NCI-H1417 treated with DMSO at 0.1 percent for 48 hours (cell line): ENCODE results near the gene VN1R5.
"Not testable (repeated sequence)": the region's sequence is repeated elsewhere in the genome, so short reads cannot be mapped to it uniquely, and the experiment has no call there.

Experiments used
- DNase-seq: peaks from one replicate; lab custom pipeline; 2025; lab: John Stamatoyannopoulos, UW

VN1R5 gene

GRCh38 chr1:247273013-247273412, 17.1 kb downstream of the VN1R5 start:
- DNase-seq = no peak

- no peak for DNase-seq
These were observed 18.9 kb downstream of the VN1R5 start for GRCh38 chr1:247274605-247275256.

- no peak for DNase-seq
These were observed 21.3 kb downstream of the VN1R5 start for GRCh38 chr1:247277191-247277590.

- no peak for DNase-seq
These were observed 25.2 kb downstream of the VN1R5 start for GRCh38 chr1:247281001-247281574.

- DNase-seq = no peak
These were observed 30.3 kb downstream of the VN1R5 start for GRCh38 chr1:247286134-247286670.

GRCh38 chr1:247287460-247287859, 31.6 kb downstream of the VN1R5 start:
- no peak for DNase-seq

- DNase-seq = no peak
These were observed 32.5 kb downstream of the VN1R5 start for GRCh38 chr1:247288341-247288740.

- DNase-seq = not testable (repeated sequence)
These were observed 33.5 kb downstream of the VN1R5 start for GRCh38 chr1:247289274-247289892.

GRCh38 chr1:247290576-247290975, 34.7 kb downstream of the VN1R5 start:
- no peak for DNase-seq

- DNase-seq = no peak
These were observed 35.3 kb downstream of the VN1R5 start for GRCh38 chr1:247291161-247291560.

GRCh38 chr1:247291833-247292561, 36.1 kb downstream of the VN1R5 start:
- DNase-seq = no peak

GRCh38 chr1:247293047-247293446, 37.2 kb downstream of the VN1R5 start:
- DNase-seq = no peak

- DNase-seq = no peak
These were observed 38.4 kb downstream of the VN1R5 start for GRCh38 chr1:247294282-247294681.

- no peak for DNase-seq
These were observed 39.4 kb downstream of the VN1R5 start for GRCh38 chr1:247295274-247295684.

- DNase-seq = no peak
These were observed 39.9 kb downstream of the VN1R5 start for GRCh38 chr1:247295746-247296145.

- no peak for DNase-seq
These were observed 40.8 kb downstream of the VN1R5 start for GRCh38 chr1:247296599-247297180.

- no peak for DNase-seq
These were observed 41.6 kb downstream of the VN1R5 start for GRCh38 chr1:247297263-247298123.

- DNase-seq = no peak
These were observed 42.2 kb downstream of the VN1R5 start for GRCh38 chr1:247298124-247298481.

GRCh38 chr1:247298701-247299100, 42.8 kb downstream of the VN1R5 start:
- DNase-seq = no peak

GRCh38 chr1:247299723-247300381, 44.0 kb downstream of the VN1R5 start:
- DNase-seq = no peak
